GM19043 (cell line): ENCODE data around the gene GLRB.
"Not testable (repeated sequence)": the region's sequence is repeated elsewhere in the genome, so short reads cannot be mapped to it uniquely, and the experiment has no call there.

Source experiments
- ATAC-seq: cut with Tn5 transposase; IDR thresholded peaks from one replicate; pipeline ENCODE4 v1.9.1; 2021; ENCODE audit warnings: low read depth; ENCODE audit not compliant: unreplicated experiment

GLRB gene

GRCh38 chr4:157121401-157121800 lies 45.5 kb downstream of the GLRB start:
- ATAC-seq = no peak

DNA sequence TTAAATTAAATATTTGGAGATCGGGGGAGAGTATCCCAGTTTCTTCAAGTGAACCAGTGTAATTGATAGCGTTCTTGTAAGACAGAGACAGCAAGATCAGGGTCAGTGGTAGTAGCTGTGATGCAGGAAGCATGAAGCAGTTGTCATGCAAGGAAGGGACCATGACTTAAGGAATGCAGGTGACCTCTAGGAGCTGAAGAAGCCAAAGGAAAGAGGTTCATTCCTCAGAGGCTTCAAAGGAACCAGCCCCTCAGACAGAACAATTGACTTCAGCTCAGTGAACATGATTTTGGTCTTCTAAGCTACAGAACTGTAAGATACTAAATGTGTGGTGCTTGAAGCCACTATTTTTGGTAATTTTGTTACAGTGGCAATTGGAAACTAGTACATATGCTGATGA lies 51.6 kb downstream of the GLRB start:
- ATAC-seq = no peak

DNA sequence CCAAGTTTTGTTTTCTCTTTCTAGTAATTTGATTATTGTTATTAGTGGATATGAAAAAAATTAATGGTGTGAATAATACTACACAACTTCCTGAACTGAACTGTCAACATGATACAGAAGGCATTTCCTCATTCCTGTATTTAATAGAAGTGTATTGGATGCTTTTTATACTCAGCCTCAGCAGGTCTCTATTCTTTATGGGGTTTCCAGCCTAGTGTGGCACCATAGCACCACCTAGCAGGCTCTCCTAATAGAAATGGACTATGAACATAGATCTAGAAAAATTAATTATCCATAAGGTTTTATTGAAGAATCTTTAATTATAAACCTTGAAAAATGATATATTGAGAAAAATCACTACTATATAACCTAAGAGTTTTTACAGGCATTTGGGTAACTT lies 52.4 kb downstream of the GLRB start:
- no peak for ATAC-seq

GRCh38 chr4:157141976-157142375 lies 66.0 kb downstream of the GLRB start:
- no peak for ATAC-seq

DNA sequence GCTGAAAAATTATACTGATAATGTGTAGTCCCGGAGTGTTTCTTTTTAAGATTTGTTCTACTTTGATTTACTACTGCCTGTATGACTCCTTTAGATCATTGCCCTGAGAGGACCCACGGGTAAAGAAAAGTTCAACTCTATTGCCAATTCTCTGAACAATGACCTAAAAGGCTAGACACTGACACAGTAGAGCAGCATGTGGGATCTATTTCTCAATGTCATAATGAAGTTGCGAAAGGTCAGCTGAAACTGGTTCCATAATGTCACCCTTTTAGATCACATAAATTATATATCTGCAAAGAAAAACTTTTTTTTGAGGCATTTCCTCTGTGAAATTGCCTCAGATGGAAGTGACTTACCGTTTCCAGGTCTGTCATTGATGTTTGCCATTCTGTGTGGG lies 67.4 kb downstream of the GLRB start:
- no peak for ATAC-seq

- ATAC-seq = no peak
Observed at GRCh38 chr4:157151711-157152110, 75.8 kb downstream of the GLRB start.

DNA sequence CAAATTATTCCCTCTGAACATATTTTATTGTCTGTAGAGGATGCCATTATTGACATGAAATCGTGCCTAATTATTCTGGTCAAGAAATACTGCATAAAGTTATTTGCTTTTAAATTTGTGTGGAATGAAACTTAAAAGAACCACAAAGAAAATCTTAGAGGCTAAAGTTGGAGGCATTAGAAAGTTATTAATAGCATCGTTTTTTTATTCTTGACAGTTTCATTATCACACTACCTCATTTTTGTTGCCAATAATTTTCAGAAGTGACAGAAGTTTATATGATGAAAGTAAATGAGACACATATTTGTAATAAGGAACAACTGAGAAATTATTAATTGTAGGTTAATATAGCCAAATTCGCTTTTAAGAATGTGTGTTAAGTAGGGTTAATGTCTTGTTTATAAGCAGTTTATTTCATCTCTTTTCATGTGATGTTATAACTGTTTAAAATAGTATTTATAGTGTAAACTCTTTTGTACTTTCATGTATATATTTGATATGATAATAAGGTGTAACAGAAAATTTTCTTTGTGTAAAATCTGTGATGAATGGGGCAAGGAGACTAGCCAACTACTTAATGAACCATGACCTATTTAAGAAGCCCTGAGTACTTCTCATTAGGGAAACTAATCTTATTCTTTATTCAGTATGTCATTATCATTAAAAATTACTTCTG lies 90.1 kb downstream of the GLRB start:
- ATAC-seq = no peak

DNA sequence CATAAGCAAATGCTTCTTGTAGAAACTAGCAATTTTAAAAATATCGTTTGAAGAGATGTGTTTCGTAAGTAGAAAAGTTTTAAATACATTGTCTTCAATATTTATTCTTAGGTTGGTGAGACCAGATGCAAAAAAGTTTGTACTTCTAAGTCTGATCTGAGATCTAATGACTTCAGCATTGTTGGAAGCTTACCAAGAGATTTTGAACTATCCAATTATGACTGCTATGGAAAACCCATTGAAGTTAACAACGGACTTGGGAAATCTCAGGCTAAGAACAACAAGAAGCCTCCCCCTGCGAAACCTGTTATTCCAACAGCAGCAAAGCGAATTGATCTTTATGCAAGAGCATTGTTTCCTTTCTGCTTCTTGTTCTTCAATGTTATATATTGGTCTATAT lies 94.4 kb downstream of the GLRB start:
- no peak for ATAC-seq

GRCh38 chr4:157172011-157172410 lies 96.1 kb downstream of the GLRB start:
- ATAC-seq = no peak

DNA sequence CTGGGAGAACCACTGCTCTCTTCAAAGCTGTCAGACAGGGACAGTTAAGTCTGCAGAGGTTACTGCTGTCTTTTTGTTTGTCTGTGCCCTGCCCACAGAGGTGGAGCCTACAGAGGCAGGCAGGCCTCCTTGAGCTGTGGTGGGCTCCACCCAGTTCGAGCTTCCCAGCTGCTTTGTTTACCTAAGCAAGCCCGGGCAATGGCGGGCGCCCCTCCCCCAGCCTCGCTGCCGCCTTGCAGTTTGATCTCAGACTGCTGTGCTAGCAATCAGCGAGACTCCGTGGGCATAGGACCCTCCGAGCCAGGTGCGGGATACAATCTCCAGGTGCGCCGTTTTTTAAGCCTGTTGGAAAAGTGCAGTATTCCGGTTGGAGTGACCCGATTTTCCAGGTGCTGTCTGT lies 104.3 kb downstream of the GLRB start:
- ATAC-seq = not testable (repeated sequence)

GRCh38 chr4:157184300-157184699 lies 108.3 kb downstream of the GLRB start:
- no peak for ATAC-seq

DNA sequence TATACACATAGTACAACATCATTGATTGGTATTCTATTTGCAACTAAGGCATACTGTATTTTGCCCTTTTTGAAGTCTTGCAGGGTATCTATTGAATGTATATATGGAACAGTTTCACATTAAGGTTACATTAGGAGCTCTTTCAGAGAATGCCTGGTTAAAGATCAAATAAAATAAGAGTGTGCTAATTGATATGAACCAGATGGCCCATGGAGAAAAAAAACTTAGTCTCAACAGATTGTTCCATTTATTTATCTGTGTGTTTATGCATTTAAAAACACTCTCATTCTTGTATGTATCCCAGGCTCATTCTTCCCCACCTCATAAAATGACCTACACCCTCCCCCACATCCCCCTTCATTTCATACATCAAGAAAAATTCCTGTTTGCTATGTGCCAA lies 109.4 kb downstream of the GLRB start:
- no peak for ATAC-seq

- no peak for ATAC-seq
Observed at GRCh38 chr4:157195374-157195773, 119.4 kb downstream of the GLRB start.

GRCh38 chr4:157196046-157196445 lies 120.1 kb downstream of the GLRB start:
- ATAC-seq = no peak

GRCh38 chr4:157204634-157205244 lies 128.8 kb downstream of the GLRB start:
- ATAC-seq = no peak

- no peak for ATAC-seq
Observed at GRCh38 chr4:157217708-157218107, 141.8 kb downstream of the GLRB start.

DNA sequence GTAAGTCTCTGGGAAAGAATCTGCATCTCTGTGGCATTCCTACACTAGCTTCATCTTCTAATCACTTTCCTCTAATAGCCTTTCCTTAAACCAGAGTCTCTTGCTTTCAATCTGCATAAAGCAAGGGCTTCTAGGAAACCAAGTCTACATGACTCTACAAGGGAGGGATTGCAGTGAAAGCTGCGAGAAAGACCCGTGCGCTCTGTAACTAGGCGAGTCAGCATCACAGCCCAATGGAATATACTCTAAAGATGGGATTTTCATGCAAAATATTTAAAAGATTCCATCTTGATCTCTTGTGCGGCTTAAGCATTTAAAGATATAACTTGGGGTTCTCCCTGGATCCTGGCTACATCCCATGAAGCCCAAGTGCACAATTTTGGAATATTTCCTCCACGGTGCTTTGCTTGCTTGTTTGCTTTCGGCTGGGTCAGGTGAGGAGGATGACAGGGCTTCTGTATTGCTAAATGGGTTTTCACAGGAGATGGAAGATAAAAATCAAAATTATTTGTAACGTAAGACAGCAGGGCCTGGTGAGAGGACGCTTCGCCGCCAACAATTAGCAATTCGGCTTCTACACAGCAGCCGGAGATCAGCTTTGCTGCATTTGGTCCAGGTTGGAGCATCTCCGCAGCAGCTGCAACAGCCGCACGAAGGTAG lies 143.9 kb downstream of the GLRB start:
- no peak for ATAC-seq

- no peak for ATAC-seq
Observed at GRCh38 chr4:157220371-157220881, 144.5 kb downstream of the GLRB start, which contains the start of gene GRIA2. Gene GRIA2 (plus strand): TSS chr4:157220728. CDS start chr4:157221043, 315 bp downstream.

DNA sequence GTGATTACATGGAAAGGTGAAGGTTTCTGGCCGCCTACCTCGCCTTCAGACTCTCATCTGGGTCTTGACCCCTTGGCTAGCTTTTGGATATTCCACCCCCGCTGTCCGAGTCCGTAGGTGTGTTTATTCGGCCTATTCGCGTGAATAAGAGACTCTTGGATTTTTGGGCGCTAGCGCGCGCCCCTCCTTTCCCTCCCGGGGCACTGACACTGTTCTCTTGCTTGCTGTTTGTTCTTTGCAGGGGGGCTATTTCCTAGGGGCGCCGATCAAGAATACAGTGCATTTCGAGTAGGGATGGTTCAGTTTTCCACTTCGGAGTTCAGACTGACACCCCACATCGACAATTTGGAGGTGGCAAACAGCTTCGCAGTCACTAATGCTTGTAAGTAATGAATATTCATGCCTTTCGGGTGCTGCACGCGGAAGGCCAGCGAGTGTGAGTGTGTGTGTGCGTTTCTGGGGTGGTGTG lies 145.5 kb downstream of the GLRB start:
- ATAC-seq = no peak
